Measurements from ENCODE around the gene KIF2C.
"Not testable (repeated sequence)": the region's sequence is repeated elsewhere in the genome, so short reads cannot be mapped to it uniquely, and the experiment has no call there.

KIF2C gene

DNA sequence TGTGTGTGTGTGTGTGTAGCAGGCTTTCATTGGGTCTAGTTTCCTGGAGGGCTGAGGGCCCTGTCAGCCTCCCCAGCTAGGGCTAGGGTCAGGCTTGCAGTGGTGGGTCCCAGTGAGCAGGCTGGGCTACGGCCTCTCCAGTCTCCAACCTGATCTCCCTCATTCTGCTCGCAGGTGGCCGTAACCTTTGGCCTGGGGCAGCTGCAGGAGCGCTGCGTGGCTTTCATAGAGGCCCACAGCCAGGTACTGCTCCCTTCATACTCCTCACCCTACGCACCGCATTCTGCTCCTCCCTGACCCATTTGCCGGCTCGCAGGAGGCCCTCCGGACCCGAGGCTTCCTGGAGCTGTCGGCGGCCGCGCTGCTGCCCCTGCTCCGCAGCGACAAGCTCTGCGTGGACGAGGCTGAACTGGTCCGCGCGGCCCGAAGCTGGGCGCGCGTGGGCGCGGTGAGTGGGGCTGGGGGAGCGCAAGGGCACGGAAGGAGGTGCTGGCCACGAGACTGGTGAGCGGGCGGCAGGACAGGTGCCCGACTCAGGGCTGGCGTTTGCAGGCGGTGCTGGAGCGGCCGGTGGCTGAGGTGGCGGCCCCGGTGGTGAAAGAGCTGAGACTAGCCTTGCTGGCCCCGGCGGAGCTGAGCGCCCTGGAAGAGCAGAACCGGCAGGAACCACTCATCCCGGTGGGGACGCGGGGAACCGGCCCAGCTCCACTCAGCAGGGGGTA lies 73.3 kb downstream of the KIF2C start:
- DNase-seq: no peak

DNA sequence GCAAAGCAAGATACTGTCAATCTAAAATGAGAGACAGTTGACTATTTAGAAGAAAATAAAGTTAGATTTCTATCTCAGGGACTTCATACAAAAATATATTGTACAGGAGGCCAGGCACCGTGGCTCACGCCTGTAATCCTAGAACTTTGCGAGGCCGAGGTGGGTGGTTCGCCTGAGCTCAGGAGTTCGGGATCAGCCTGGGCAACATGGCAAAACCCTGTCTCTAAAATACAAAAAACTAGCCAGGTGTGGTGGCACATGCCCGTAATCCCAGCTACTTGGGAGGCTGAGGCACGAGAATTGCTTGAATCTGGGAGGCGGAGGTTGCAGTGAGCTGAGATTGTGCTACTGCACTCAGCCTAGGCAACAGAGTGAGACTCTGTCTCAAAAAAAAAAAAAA lies 76.3 kb downstream of the KIF2C start:
- DNase-seq: not testable (repeated sequence)

DNA sequence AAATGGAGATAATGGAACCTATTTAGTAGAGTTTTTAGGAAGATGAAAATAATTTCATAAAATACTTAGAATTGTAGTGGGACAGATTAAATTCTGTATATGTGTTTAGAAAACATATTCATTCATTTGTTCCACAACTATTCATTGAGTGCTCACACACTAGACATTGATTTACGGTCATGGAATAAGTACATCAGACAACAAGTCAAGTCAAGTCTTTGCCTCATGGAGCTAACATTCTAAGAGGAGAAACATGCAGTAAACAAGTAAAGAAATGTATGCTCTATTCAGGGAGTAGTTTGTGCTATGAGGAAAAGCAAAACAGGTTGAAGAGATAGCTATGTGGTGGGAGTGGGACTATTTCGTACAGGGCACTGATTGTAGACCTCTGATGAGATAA lies 77.7 kb downstream of the KIF2C start:
- no peak for DNase-seq

All from stimulated activated naive CD4-positive, alpha-beta T cell (primary cell).